Testis (tissue), 2 donors: ENCODE results near the gene EDA.

ENCODE experiments used
- POLR2A ChIP-seq: fragments of 450-650 bp; IDR thresholded peaks from one replicate; pipeline ENCODE4 v1.6.1; 2017; ENCODE audit warnings: antibody characterized with exemption, mild to moderate bottlenecking, moderate library complexity
- TF ChIP-seq, protein P1 (sequence below), 3 experiments: fragments of 450-650 bp in 2 of 3; fragments of 200-600 bp in 1 of 3; sonication (generic) in 1 of 3; IDR thresholded peaks; one replicate each; pipeline ENCODE4 v1.5.1; 2016 to 2019; ENCODE audit warnings: antibody characterized with exemption in 3 of 3, mild to moderate bottlenecking in 2 of 3, moderate library complexity in 1 of 3

DNA sequence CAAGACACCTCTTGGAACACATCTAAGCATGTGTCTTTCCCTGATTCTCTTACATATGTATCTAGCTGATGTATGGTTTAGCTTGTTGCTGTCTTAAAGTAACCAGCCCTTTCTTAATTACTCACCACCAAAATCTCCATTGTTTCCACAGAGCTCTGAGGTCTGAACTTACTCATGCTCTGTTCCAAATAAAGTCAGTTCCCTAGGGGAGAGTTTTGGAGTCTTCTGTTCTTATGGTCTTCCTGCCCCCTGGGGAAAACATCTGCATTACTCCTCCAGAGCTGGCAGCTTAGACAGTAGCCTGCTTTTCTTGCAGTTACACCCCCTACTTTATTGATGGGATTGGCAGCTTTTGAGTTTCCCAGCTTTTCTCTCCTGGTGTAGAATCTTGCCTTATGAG is 125.8 kb downstream of the EDA start:
- TF ChIP-seq, protein P1, sequence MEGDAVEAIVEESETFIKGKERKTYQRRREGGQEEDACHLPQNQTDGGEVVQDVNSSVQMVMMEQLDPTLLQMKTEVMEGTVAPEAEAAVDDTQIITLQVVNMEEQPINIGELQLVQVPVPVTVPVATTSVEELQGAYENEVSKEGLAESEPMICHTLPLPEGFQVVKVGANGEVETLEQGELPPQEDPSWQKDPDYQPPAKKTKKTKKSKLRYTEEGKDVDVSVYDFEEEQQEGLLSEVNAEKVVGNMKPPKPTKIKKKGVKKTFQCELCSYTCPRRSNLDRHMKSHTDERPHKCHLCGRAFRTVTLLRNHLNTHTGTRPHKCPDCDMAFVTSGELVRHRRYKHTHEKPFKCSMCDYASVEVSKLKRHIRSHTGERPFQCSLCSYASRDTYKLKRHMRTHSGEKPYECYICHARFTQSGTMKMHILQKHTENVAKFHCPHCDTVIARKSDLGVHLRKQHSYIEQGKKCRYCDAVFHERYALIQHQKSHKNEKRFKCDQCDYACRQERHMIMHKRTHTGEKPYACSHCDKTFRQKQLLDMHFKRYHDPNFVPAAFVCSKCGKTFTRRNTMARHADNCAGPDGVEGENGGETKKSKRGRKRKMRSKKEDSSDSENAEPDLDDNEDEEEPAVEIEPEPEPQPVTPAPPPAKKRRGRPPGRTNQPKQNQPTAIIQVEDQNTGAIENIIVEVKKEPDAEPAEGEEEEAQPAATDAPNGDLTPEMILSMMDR (IDR thresholded peaks at IDR 0.05): no peak
- no peak for TF ChIP-seq POLR2A
